Neural progenitor cell (in vitro differentiated cells): Measurements from ENCODE around the gene NHSL1. TPM values are rescaled to one million over a fixed set of nuclear protein-coding genes. Genes with fewer than 3 reads are reported as not detected.
A peak's percentile ranks its signal among the peaks of the same experiment; 100 is the strongest.

Experiments used
- DNase-seq: peaks from one replicate; pipeline ENCODE4 v3.0.0-alpha.2; 2016; ENCODE audit warnings: low spot score
- H2AFZ ChIP-seq: fragments of 200-600 bp; sonication (generic); replicated peaks from 2 replicates; pipeline ENCODE4 v1.6.1; 2016; ENCODE audit warnings: antibody characterized with exemption
- H3F3A ChIP-seq: fragments of 200-600 bp; sonication (generic); 2 replicates; pipeline ENCODE4 v1.6.1; 2016; ENCODE audit warnings: antibody characterized with exemption, low read depth
- H3K27ac ChIP-seq: fragments of 200-600 bp; sonication (generic); 2 replicates; pipeline ENCODE4 v1.5.1; 2016; ENCODE audit warnings: mild to moderate bottlenecking
- H3K27me3 ChIP-seq: fragments of 200-600 bp; sonication (generic); 2 replicates; pipeline ENCODE4 v1.6.1; 2016; ENCODE audit warnings: mild to moderate bottlenecking, moderate library complexity
- H3K36me3 ChIP-seq: fragments of 200-600 bp; sonication (generic); 2 replicates; pipeline ENCODE4 v1.5.1; 2016
- H3K4me1 ChIP-seq: fragments of 200-600 bp; sonication (generic); 2 replicates; pipeline ENCODE4 v1.6.1; 2016; ENCODE audit warnings: mixed run types
- H3K4me2 ChIP-seq: fragments of 200-600 bp; sonication (generic); 2 replicates; pipeline ENCODE4 v1.6.1; 2016
- H3K4me3 ChIP-seq: fragments of 200-600 bp; sonication (generic); 2 replicates; pipeline ENCODE4 v1.5.1; 2016
- H3K79me2 ChIP-seq: fragments of 200-600 bp; sonication (generic); 2 replicates; pipeline ENCODE4 v1.6.1; 2016; ENCODE audit warnings: low read depth
- H3K9ac ChIP-seq: fragments of 200-600 bp; sonication (generic); 2 replicates; pipeline ENCODE4 v1.6.1; 2016
- H3K9me3 ChIP-seq: fragments of 200-600 bp; sonication (generic); 2 replicates; pipeline ENCODE4 v1.5.1; 2016; ENCODE audit warnings: low read depth
- H4K20me1 ChIP-seq: fragments of 200-600 bp; sonication (generic); 2 replicates; pipeline ENCODE4 v1.6.1; 2016; ENCODE audit warnings: low read depth
- H3K27ac Mint-ChIP-seq: 3 replicates; pipeline ENCODE4 v1.8.0; 2021; ENCODE audit warnings: mixed read lengths
- H3K27me3 Mint-ChIP-seq: 2 replicates; pipeline ENCODE4 v1.8.0; 2022; ENCODE audit warnings: low read depth, mild to moderate bottlenecking, inconsistent platforms, moderate library complexity, mixed read lengths; ENCODE audit not compliant: insufficient read depth
- H3K36me3 Mint-ChIP-seq: 3 replicates; pipeline ENCODE4 v1.8.0; 2021; ENCODE audit warnings: mixed read lengths
- H3K4me1 Mint-ChIP-seq: 3 replicates; pipeline ENCODE4 v1.8.0; 2021; ENCODE audit warnings: mixed read lengths
- H3K4me3 Mint-ChIP-seq: 3 replicates; pipeline ENCODE4 v1.8.0; 2021; ENCODE audit warnings: mild to moderate bottlenecking, moderate library complexity, mixed read lengths
- H3K9me3 Mint-ChIP-seq: 3 replicates; pipeline ENCODE4 v1.8.0; 2020; ENCODE audit warnings: mixed read lengths
- EZH2 ChIP-seq: fragments of 200-600 bp; sonication (generic); IDR thresholded peaks from 2 replicates; pipeline ENCODE4 v1.6.1; 2017; ENCODE audit warnings: antibody characterized with exemption, mild to moderate bottlenecking, moderate library complexity
- EZH2phosphoT487 ChIP-seq: fragments of 200-600 bp; sonication (generic); IDR thresholded peaks from 2 replicates; pipeline ENCODE4 v1.6.1; 2017; ENCODE audit warnings: antibody characterized with exemption
- total RNA-seq: library from RNA; depleted of rRNA; stranded (reverse); fragments of >200 nt; gene quantifications from 2 replicates; pipeline ENCODE4 v1.2.3, GENCODE V29; 2015; ENCODE audit warnings: low replicate concordance
- TF ChIP-seq, protein P1 (sequence below): fragments of 200-600 bp; sonication (generic); IDR thresholded peaks from 2 replicates; pipeline ENCODE4 v1.5.1; 2017; ENCODE audit warnings: antibody characterized with exemption, mild to moderate bottlenecking

Gene NHSL1
- total RNA-seq, 1 donor from 2014 or later, result 12.1 TPM

DNA sequence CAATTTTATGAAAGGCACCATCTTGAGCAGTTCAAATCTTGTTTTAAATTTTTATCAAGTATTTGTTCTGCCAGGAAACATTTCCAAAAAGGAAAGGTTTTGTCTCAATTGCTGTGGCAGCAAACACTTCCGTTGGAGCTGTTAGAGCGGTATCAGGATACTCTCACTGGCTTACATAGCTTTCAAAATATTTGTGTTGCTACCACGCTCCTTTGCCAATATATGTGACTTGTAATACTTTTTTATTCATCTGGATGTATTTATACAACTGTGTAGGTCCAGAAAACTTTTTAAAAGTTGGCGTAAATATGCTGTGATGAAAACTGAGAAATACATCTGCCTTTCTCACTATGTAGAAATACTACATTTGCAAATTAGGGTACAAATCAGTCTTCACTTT, 37.8 kb upstream of the NHSL1 start:
- peaks cover 45% of the 10 kb centered on the region for H3K79me2 ChIP-seq
- Mint-ChIP-seq H3K4me3 (no peak overlapping the region), H3K27ac (peak overlapping the region; percentile 33)

DNA sequence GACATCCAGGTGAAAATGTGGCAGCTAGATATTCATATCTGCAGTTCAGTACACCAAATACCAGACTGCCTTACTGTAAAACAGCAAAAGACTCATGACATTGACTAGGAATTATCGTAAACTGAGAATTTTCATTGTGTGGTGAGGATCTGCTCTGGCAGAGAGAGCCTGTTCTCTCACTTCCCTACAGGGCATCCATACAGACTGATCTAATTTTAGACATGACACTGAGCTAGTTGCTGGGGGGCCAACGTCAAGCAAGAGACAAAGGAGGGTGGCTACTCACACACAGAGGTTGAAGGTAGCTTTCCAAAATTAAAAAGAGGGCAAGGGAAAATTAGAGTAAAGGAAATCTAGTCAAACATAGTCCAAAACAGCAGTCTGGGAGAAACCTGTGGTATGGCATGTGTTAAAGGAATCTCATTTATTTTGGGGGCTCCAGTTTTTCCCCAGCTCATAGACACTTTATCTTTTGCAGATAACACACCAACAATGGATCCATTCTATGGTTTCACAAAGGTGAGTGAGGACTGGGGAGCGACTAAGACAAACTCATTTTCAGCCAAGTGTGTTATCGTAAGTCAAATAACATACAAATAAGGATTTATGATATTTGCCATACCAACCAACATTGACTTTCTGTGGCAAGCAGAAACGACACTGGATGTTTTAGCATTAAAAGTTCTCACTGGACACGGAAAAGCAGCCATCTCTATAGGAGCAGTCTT, 36.6 kb upstream of the NHSL1 start:
- DNase-seq, result no peak
- Mint-ChIP-seq H3K4me3 (no peak overlapping the region), H3K4me1 (peaks cover 31% of the 10 kb centered on the region), H3K9me3 (peaks cover 16% of the 10 kb centered on the region), H3K27ac (no peak overlapping the region), H3K36me3 (peaks cover 51% of the 10 kb centered on the region), H3K27me3 (no peaks in the 10 kb centered on the region)
- H3K4me2 ChIP-seq, result no peak overlapping the region
- peaks cover 18% of the 10 kb centered on the region for H3K4me1 ChIP-seq
- TF ChIP-seq, protein P1, sequence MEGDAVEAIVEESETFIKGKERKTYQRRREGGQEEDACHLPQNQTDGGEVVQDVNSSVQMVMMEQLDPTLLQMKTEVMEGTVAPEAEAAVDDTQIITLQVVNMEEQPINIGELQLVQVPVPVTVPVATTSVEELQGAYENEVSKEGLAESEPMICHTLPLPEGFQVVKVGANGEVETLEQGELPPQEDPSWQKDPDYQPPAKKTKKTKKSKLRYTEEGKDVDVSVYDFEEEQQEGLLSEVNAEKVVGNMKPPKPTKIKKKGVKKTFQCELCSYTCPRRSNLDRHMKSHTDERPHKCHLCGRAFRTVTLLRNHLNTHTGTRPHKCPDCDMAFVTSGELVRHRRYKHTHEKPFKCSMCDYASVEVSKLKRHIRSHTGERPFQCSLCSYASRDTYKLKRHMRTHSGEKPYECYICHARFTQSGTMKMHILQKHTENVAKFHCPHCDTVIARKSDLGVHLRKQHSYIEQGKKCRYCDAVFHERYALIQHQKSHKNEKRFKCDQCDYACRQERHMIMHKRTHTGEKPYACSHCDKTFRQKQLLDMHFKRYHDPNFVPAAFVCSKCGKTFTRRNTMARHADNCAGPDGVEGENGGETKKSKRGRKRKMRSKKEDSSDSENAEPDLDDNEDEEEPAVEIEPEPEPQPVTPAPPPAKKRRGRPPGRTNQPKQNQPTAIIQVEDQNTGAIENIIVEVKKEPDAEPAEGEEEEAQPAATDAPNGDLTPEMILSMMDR, result no peak
- no peak for TF ChIP-seq EZH2
- TF ChIP-seq EZH2phosphoT487, result no peak
- no peaks in the 10 kb centered on the region for H3K27me3 ChIP-seq
- no peaks in the 10 kb centered on the region for H3K36me3 ChIP-seq
- no peak overlapping the region for H3K4me3 ChIP-seq
- H2AFZ ChIP-seq, result no peak overlapping the region
- H3K9me3 ChIP-seq, result no peaks in the 10 kb centered on the region
- peaks cover 37% of the 10 kb centered on the region for H3K79me2 ChIP-seq
- H3K27ac ChIP-seq, result no peak overlapping the region
- H4K20me1 ChIP-seq, result no peaks in the 10 kb centered on the region
- H3K9ac ChIP-seq, result no peak overlapping the region
- no peaks in the 10 kb centered on the region for H3F3A ChIP-seq

More for the DNA sequence above, 37.8 kb upstream of the NHSL1 start:
- Mint-ChIP-seq H3K9me3 (peaks cover 16% of the 10 kb centered on the region), H3K36me3 (peaks cover 46% of the 10 kb centered on the region), H3K27me3 (no peaks in the 10 kb centered on the region), H3K4me1 (peaks cover 40% of the 10 kb centered on the region)
- Histone ChIP-seq H3K4me1 (peaks cover 18% of the 10 kb centered on the region), H3K9me3 (no peaks in the 10 kb centered on the region), H4K20me1 (no peaks in the 10 kb centered on the region), H3K4me2 (no peak overlapping the region), H2AFZ (no peak overlapping the region), H3K9ac (no peak overlapping the region), H3K27ac (no peak overlapping the region), H3F3A (no peaks in the 10 kb centered on the region), H3K27me3 (no peaks in the 10 kb centered on the region), H3K36me3 (no peaks in the 10 kb centered on the region), H3K4me3 (no peak overlapping the region)
- no peak for DNase-seq
- no peak for TF ChIP-seq EZH2phosphoT487
- TF ChIP-seq, protein P1, result no peak
- no peak for TF ChIP-seq EZH2

DNA sequence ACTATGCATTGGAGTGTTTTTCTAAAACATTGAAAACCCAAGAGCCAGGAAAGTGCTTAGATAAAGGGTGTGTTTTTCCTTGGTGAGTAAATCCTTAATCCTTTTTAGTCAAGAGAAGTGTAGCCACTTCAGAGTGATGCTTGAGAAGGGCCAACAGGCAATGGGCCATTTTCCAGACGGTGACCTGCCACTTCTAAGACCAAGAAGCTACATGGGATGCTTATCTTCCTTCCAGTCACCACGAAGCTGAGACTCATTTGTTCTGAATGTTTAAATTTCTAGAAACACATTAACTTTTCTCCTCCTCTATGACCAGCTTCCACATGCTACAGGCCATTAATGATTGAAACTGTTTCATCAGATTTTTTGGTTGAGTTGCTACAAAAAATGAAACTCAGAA, 34.4 kb upstream of the NHSL1 start:
- Histone ChIP-seq H3K27me3 (no peaks in the 10 kb centered on the region), H2AFZ (no peak overlapping the region), H4K20me1 (peaks cover 8% of the 10 kb centered on the region), H3K4me1 (peaks cover 16% of the 10 kb centered on the region), H3K9ac (no peak overlapping the region), H3K4me3 (no peak overlapping the region), H3K27ac (no peak overlapping the region), H3K36me3 (no peaks in the 10 kb centered on the region), H3F3A (peaks cover 15% of the 10 kb centered on the region), H3K79me2 (peaks cover 28% of the 10 kb centered on the region), H3K4me2 (no peak overlapping the region), H3K9me3 (no peaks in the 10 kb centered on the region)
- Mint-ChIP-seq H3K36me3 (peaks cover 56% of the 10 kb centered on the region), H3K9me3 (peaks cover 20% of the 10 kb centered on the region), H3K4me3 (no peak overlapping the region), H3K27ac (no peak overlapping the region), H3K27me3 (no peaks in the 10 kb centered on the region), H3K4me1 (peaks cover 35% of the 10 kb centered on the region)
- no peak for DNase-seq
- TF ChIP-seq EZH2phosphoT487 (no peak), EZH2 (no peak)
- TF ChIP-seq, protein P1, result no peak
